ENCODE data around the gene NKIRAS2. TPM values are rescaled to one million over a fixed set of nuclear protein-coding genes. Genes with fewer than 3 reads are reported as not detected.

NKIRAS2 gene
- total RNA-seq, 1 donor from 2014 or later = 63.6 TPM

GRCh38 chr17:41982026-41982760 is 37.7 kb upstream of the NKIRAS2 start:
- Histone ChIP-seq H3K9me3 (no peaks in the 10 kb centered on the region), H3K36me3 (peaks cover 82 to 96% of the 10 kb centered on the region in 2 donors), H3K4me3 (no peak overlapping the region), H3K27me3 (no peaks in the 10 kb centered on the region), H3K4me1 (no peaks in the 10 kb centered on the region), H3K27ac (no peak overlapping the region)
- no peak for TF ChIP-seq CTCF (IDR thresholded peaks at IDR 0.05)
- intact Hi-C loops (cut with DNase I) = no loop called here
- DNase-seq (ENCODE audit: low spot score in 2 of 2) = no peak

GRCh38 chr17:41984454-41984853 is 35.4 kb upstream of the NKIRAS2 start:
- intact Hi-C loops (cut with DNase I) = no loop called here
- H3K4me3 ChIP-seq = no peak overlapping the region
- TF ChIP-seq CTCF (IDR thresholded peaks at IDR 0.05) = no peak
- no peak for DNase-seq (ENCODE audit: low spot score in 2 of 2)
- H3K9me3 ChIP-seq = no peaks in the 10 kb centered on the region
- no peaks in the 10 kb centered on the region for H3K27me3 ChIP-seq
- H3K36me3 ChIP-seq = peaks cover 89 to 96% of the 10 kb centered on the region in 2 donors
- H3K4me1 ChIP-seq = no peaks in the 10 kb centered on the region
- H3K27ac ChIP-seq = no peak overlapping the region

GRCh38 chr17:41985919-41986318 is 34.0 kb upstream of the NKIRAS2 start:
- no peak overlapping the region for H3K4me3 ChIP-seq
- no peak for TF ChIP-seq CTCF (IDR thresholded peaks at IDR 0.05)
- intact Hi-C loops (cut with DNase I) = no loop called here
- no peaks in the 10 kb centered on the region for H3K4me1 ChIP-seq
- peaks cover 90 to 97% of the 10 kb centered on the region in 2 donors for H3K36me3 ChIP-seq
- no peak overlapping the region for H3K27ac ChIP-seq
- H3K27me3 ChIP-seq = no peaks in the 10 kb centered on the region
- H3K9me3 ChIP-seq = no peaks in the 10 kb centered on the region
- DNase-seq (ENCODE audit: low spot score in 2 of 2) = no peak

GRCh38 chr17:41986634-41987033 is 33.3 kb upstream of the NKIRAS2 start:
- DNase-seq (ENCODE audit: low spot score in 2 of 2) = no peak
- no peaks in the 10 kb centered on the region for H3K9me3 ChIP-seq
- no peak overlapping the region for H3K27ac ChIP-seq
- H3K4me3 ChIP-seq = no peak overlapping the region
- peaks cover 89 to 97% of the 10 kb centered on the region in 2 donors for H3K36me3 ChIP-seq
- TF ChIP-seq CTCF (IDR thresholded peaks at IDR 0.05) = no peak
- intact Hi-C loops (cut with DNase I) = no loop called here
- no peaks in the 10 kb centered on the region for H3K4me1 ChIP-seq
- no peaks in the 10 kb centered on the region for H3K27me3 ChIP-seq

GRCh38 chr17:41987642-41988041 is 32.2 kb upstream of the NKIRAS2 start:
- intact Hi-C loops (cut with DNase I) = no loop called here
- no peak for TF ChIP-seq CTCF (IDR thresholded peaks at IDR 0.05)
- Histone ChIP-seq H3K9me3 (no peaks in the 10 kb centered on the region), H3K36me3 (peaks cover 88 to 97% of the 10 kb centered on the region in 2 donors), H3K4me1 (no peaks in the 10 kb centered on the region), H3K27ac (no peak overlapping the region), H3K4me3 (no peak overlapping the region), H3K27me3 (no peaks in the 10 kb centered on the region)
- peak in 1 of 2 donors; percentile 22 for DNase-seq (ENCODE audit: low spot score in 2 of 2)

Measured in ascending aorta (tissue), 2 donors.